Esophagus mucosa (tissue), 1 donor: Measurements from ENCODE around the gene OR10J1. TPM values are rescaled to one million over a fixed set of nuclear protein-coding genes. Genes with fewer than 3 reads are reported as not detected.
"Not testable (repeated sequence)": the region's sequence is repeated elsewhere in the genome, so short reads cannot be mapped to it uniquely, and the experiment has no call there.

Experiments used
- ATAC-seq: fragments of 200-7000 bp; cut with Tn5 transposase; one replicate; pipeline ENCODE4 v1.9.1; 2020
- total RNA-seq: library from RNA; stranded (reverse); gene quantifications from one replicate; pipeline ENCODE4 v1.2.4, GENCODE V29; 2023
- donor health status: DM: yes; HTN: yes; CAD: no.

OR10J1 gene, protein sequence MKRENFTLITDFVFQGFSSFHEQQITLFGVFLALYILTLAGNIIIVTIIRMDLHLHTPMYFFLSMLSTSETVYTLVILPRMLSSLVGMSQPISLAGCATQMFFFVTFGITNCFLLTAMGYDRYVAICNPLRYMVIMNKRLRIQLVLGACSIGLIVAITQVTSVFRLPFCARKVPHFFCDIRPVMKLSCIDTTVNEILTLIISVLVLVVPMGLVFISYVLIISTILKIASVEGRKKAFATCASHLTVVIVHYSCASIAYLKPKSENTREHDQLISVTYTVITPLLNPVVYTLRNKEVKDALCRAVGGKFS
- not detected for total RNA-seq

DNA sequence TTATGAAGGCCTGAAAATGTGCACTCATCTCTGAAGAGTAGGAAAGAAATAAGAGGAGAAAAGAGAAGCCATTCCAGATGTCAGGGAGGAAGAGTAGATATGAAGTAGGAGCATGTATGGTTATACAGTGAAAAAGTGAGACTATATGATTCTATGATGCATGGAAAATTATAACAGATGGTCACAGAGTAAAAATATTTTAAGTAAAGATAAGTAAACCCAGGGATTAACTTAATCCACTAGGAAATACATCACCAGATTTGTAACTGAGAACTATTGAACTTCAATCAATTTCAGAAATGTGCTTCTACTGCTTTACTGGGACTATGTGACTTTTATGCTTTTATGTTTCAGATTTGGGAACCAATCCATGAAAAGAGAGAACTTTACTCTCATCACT, at the start of gene OR10J1:
OR10J1 (plus strand) TSS at position 301 of the 400 bp plus-strand sequence; CDS start at position 371, 70 bp downstream.
- no peak for ATAC-seq

DNA sequence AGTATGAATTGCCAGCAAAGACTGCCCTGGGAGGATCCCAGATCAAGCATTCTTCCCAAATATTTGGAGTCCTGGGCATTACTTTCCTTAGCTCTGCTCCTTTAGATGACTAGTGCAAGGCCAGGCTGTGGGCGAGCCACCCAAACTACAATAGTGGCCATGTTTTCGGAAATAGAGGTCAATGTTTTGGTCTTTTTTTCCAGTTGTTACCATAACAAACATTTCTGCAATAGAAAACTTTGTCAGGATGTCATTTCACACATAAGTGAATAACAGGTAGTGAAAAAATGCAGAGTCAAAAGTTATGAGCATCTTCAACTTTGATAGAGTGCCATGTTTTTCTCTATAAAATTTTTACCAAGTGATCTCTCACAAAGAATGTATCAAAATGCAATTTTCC, 32.7 kb upstream of the OR10J1 start:
- no peak for ATAC-seq

DNA sequence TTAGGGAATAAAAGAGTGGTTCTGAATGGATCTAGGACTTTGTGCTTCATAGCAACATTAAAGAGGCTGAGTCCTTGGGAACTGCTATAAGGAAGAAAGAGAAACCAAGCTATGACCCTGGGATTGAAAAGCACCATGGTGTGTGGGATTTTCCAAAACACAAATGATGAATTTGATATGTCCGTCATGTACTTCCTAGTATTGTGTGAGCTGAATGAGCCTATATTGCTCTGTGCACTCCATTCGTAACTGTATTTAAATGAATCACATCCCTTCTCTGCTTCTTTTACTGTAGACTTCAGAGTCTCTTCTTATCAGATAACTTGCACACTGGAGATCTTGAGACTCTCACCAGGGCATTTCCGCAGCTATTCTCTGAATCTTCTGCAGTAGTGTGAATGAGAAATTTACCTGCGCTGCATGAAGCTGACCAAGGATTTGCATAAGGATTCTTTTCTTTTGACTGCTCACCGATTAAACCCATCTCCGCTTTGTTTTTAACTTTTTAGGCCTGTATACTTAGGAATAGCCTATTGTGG, 30.6 kb upstream of the OR10J1 start:
- no peak for ATAC-seq

DNA sequence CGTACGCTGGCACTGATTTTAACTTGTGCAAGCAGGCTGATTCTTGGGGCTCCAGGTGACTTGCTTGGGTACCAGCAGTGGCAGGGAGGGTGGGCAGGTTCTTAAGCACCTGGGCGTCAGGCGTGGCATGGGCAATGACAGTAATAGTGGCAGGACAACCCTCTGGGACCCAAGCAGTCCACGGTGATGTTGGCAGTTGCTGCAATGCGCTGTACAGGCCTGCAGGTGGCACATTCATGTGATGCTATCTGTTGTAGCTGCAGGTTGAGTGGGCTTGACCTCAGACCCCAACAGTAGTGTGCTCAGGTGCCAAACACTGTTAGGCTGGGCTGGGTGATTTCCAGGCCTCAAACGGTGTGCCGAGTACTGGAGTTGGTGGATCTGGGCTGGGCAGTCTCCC, 17.7 kb upstream of the OR10J1 start:
- ATAC-seq = no peak

DNA sequence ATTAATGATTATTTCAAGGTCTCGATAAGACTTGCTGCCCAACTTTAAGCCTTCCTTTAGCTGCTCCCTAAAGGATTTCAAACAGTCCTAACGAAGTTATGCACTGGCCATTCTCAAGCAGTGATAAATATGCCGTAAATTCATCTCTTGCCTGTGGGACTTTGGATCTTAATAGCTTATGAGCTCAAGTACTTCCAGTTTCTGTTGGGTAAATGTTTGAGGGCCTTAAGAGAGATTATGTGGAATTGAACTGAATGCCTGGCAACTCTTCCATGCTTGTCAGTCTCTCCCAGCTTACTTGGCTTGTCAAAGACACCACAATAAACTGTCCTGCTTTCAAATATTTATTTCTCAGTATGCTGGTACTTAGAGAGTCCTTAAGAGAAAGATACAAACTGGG, 11.0 kb upstream of the OR10J1 start:
- ATAC-seq = no peak

DNA sequence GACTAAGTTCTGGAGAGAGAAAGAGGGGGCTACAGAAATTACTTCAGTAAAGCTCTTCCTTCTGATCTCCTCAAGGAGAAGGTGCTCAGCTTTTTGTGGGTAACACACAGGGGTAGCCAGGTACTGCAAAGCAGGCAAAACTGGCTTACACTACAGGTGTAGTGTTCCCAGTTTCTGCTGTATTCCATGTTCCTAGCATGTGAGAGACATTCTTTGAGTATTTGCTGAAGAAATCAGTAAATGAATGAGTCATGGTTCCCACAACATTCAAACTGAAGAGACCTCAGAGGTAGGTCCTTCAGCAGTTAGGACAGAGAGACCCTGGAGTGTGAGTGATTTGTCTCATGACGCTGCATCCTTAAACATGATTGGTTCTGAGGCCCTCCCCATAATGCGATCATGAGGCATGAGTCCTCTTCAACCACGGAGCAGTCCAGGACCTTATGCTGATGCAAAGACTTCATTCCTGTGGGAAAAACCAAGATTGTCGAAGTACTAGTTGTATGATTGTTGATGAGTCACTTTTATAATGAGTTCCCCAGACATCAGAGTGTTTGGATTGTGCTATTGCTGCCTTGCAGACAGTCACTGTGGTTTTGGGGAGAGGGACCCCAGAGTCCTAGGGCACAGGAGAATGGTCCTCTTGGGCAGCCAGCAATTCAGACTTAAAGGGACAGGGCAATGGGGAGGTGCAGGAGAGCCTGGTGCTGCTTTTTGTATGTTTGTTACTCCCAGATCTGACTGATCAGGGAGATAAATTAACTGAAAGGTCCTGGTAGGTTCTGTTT, 10.3 kb upstream of the OR10J1 start:
- no peak for ATAC-seq

DNA sequence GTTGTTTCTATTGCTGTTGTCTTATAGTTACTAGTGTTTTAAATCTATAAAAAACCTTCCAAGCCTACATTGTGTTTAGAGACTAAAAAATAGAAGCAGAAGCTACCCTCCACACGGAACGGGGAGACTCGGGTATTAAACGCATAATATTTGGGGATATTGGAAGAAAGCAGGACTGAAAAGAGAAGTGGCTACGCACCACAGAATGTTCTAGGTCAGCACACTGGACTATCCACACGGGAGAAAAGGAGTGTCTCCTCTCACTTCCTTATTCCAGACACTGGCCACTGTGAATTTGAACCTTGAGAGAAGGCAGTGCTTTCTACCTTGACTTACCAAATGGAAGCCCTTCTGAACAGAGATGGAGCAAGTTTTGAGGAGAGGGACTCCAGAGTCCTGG, 8.5 kb upstream of the OR10J1 start:
- ATAC-seq = no peak

DNA sequence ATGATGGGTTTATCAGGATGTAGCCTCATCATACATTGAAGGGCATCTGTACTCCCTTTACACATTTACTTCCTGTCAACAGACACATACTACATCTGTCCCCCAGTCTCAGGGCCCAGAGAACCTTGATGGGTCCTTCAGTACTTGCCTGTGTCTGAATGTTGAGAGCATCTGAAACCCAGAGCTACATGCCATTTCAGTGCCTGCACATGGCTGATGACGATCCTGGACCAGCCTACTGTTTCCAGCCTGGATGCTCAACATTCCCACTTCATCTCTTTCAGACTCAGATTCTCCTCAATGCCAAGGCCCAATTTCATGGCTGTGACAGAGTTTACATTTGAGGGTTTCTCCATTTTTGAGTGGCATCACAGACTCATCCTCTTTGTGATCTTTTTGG, 7.6 kb upstream of the OR10J1 start, which contains the start of gene OR10J4:
OR10J4 (plus strand) TSS at position 301 of the 400 bp plus-strand sequence.
- ATAC-seq = no peak

DNA sequence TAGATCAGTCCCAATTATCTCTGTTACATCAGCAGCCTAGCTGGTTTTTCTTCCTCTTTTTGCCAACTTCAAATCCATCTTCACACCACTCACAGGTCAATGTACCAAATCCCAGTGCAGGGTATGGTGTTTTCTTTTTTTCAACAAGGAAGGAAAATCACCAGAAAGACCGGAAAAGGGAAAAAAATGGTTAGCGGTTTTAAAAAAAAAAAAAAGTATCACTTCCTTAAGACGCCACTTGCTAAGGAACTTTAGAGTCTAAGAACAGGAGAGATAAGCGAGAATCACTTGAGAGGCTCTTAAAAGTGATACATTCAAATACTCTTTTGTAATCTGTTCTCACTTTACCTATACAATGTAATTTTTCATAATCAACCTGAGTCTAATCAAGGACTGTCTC, 3.1 kb upstream of the OR10J1 start:
- ATAC-seq = no peak

DNA sequence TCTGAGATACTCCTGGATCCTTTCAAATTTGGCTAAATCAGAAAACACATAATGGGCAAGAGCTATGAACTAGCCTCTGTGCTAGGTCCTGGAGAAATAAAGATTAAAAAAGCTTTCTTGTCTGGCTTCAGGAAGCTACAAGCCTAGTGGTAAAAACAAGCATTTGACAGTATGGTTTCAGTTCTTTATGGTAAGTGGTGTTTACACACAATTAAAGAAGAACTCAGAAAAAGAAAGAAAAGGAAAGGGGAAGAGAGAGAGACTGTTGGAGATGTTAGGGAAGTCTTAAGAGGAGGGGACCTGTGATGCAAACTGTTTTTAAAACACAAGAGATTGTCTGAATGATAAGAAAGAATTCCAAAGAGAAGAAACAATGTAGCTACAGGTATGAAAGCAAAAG, 1.8 kb downstream of the OR10J1 start:
- ATAC-seq = no peak

DNA sequence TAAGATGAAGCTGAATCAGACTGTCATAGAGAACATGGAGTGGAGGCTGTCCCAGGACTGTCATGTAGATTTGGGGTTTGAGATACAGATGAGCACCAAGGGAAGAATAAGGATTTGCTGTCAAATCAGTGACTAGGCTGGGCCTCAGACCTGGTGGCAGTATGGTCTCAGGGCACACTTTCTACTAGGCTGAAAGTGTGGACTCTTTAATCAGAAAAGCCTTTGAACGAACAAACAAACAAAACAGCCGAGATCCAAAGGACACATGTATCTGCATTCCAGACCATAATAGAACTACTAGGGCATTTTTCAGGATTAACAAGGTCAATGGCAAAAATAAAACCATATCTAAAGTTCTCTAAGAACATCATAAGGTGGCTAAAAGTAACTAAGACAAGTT, 2.9 kb downstream of the OR10J1 start:
- ATAC-seq = no peak

DNA sequence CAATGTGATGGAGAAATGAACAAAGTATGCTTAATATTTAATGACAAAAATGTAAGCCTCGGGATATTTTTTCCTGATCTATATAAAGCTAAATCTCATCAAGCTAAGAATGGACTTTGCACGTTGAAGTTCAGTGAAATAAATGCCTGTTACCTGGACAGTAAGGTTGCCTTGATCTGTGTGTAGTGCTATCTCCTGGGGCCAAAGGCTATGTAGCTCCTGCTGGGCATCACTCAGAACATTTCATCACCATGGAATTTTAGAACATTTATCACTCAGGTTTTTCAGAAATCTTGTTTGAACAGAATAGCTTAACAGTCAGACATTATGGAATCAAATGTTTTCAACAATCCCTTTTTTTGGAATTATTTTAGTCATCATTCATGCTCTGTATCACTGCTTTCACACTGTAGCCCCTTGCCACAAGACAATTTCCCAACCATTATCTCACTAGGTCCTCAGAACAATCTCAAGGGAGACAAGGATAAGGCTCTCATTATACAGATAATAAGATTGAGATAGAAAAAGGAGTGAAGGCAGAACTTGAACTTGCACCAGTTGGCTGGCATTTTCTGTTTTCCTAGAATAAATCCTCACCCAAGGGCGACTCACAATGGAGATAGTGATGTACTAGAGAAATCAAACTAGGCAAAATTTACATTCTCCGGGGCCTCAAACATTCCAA, 3.7 kb downstream of the OR10J1 start:
- ATAC-seq = no peak

DNA sequence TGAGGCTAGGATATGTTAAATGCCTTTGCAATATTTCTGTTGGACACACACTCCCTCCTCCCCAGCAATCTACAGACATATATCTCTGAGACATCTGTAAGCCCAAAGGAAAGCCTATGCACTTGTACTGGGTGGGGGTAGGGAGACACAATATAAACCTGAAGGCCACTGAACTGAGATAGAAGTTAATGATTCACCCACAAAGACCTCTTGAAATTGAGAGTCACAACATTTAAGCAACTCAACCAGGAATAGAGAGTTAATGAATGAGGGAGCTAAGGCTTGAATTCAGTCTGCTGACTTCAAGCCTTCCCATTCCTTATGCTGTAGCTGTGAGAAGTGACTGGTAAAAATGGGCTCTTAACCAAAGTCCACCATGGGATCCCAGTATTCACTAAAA, 5.0 kb downstream of the OR10J1 start:
- ATAC-seq = no peak

DNA sequence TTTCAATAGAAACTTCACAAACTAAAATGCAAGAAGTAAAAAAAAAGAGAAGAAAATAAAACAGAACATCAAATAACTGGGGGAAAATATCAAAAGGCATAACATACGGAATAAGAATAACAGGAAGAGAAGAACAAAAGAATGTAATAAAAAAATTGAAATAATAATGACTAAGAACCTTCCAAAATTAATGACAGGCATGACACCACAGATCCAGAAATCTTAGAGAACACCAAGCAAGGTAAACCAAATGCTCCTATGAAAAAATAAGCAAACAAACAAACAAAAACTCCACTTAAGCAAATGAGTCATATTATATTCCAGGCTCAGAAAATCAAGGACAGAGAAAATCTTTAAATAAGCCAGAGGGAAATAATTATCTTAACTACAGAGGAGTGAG, 8.7 kb downstream of the OR10J1 start:
- ATAC-seq = no peak

DNA sequence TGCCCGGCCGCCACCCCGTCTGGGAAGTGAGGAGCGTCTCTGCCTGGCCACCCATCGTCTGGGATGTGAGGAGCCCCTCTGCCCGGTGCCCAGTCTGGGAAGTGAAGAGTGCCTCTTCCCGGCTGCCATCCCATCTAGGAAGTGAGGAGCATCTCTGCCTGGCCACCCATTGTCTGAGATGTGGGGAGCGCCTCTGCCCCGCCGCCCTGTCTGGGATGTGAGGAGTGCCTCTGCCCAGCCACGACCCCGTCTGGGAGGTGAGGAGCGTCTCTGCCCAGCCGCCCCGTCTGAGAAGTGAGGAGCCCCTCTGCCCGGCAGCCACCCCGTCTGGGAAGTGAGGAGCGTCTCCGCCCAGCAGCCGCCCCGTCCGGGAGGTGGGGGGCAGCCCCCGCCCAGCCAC, 10.1 kb downstream of the OR10J1 start:
- not testable (repeated sequence) for ATAC-seq

DNA sequence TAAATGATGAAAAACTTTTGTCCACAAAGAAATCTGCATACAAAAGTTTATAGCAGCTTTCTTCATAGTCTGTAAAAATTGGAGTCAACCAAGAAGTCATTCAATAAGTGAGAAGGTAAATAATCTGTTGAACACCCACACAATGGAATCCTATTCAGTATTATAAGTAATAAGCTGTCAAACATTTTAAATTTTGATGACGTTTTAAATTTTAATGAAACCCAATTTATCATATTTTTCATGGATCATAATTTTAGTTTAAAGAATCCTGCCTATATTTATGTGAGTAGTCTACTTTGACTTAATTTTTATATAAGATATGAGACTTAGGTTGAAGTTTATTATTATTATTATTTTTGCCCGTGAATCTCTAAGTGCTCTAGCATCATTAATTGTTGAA, 20.0 kb downstream of the OR10J1 start:
- no peak for ATAC-seq

DNA sequence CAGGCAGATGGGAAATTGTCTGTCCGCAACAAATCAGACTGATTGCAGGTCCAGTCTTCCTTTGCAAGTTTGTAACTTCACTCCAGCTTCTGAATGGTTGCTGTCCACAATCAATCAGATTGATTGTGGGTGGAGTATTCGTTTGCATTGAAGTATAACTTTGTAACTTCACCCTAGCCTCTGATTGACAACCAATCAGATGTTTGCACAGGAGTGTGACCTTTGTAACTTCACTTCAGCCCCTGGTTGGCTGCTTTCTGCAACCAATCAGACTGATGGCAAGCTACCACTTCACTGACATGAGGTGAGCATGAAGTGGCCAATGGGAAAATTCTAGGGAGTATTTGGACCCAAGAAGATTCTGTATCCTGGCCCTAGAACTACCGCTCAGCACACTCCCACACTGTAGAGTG, 25.7 kb downstream of the OR10J1 start:
- no peak for ATAC-seq

DNA sequence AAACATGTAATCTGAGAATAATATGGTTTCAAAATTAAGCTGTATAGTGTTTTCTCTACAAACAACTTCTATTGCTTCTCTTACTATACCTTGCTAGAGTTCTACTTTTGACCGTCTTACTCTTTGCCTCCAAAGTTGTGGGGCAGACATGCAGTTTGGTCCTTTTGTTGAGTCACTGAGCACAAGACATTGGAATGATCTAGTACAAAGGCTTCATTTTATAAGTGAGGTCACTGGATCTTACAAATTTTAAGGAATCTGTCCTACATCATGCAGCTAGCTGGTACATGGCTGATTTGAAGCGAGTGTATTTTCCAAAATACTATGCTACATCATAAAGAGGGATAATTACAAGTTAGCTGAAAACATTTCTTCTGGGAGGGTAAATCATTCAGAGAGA, 28.8 kb downstream of the OR10J1 start:
- ATAC-seq = no peak

DNA sequence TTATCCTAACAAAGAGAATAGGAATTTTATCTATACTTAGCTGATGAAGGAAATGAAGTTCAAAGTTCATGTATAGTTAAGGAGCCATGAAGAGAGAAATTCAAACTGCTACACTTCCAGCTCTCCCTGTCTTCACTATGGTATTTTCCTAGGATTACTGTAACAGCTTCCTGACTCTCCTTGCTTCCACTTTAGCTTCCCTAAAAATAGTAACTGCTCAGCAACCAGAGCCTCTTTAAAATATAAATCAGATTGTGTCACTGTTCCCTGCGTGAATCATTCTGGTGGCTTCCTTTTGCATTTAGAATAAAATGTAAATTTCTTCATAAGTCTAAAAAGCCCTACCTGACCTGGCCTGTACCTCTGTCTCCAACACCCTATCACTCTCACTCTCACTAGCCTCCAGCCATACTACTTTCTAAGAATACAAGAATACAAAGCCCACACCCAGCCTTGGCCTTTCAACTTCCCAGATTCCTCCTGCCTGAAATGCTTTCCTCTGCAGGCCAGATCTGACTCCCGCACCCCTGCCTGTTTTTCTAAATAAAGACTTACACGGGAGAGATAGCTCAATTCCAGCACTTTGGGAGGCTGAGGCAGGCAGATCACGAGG, 30.5 kb downstream of the OR10J1 start:
- ATAC-seq = no peak

DNA sequence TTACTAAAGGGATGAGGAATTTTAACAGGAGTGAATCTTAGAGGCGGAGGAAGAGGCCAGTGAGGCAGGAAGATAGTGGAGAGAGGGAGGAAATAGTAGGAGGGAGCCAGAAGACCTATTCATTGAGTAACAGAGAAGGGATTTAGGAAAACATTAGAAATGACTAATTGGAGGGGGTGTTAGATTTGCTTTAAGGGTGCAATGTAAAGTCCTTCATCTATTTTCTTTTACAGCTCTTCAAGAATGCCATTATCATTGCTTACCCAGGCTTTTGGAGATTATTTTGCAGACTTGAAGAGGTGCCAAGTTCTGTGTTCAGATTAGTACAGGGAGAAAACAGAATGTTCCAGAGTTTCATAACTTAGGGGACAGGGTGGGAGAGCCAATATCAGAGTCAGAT, 33.8 kb downstream of the OR10J1 start:
- ATAC-seq = no peak

DNA sequence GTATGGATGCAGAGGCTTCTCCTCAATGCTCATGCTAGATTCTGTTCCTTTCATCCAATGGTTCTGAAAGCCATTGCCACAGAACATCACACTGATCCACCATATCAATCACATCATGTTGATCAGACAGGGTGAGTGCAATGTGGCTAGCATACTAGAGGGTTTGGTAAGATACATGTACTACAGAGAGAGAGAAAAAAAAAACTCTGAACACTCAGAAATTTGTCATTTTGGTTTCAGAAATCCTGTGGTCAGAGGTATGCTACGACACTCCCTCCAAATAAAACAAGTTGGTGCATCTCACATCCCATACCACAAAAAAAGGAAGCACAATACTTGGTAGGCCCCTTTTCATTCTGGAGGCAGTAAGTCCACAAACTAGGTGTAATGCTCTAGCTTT, 35.4 kb downstream of the OR10J1 start:
- ATAC-seq = no peak

DNA sequence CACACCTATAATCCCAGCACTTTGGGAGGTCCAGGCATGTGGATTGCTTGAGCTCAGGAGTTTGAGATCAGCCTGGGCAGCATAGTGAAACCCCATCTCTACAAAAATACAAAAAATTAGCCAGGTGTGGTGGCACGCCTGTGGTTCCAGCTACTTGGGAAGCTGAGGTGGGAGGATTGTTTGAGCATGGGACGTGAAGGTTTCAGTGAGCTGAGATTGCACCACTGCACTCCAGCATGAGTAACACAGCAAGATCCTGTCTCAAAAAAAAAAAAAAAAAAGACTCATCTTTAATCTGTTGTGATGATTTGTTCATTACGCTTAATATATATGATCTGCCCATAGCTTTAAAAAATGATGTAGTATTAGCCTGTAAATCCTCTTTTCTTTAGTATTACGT, 44.0 kb downstream of the OR10J1 start:
- ATAC-seq = no peak
